Natural killer cell (primary cell): ENCODE data around the gene TTR. TPM values are rescaled to one million over a fixed set of nuclear protein-coding genes. Genes with fewer than 3 reads are reported as not detected.

Experiments
- ATAC-seq, 3 donors: fragments of 150-1000 bp in 2 of 3; fragments of 200-7000 bp in 1 of 3; cut with Tn5 transposase; 1 replicate in 1 of 3; 2 replicates in 2 of 3; pipeline ENCODE4 v1.10.0; 2021; ENCODE audit warnings: mild to moderate bottlenecking in 2 of 3, moderate library complexity in 2 of 3
- DNase-seq, 2 donors: peaks; one replicate each; pipeline versions ENCODE4 v3.0.0 to v3.0.0-alpha.2; 2013 to 2021; ENCODE audit warnings: mixed read lengths in 1 of 2
- H3K27ac ChIP-seq: one replicate; pipeline ENCODE4 v1.5.1; 2013; ENCODE audit warnings: mild to moderate bottlenecking, low read length
- H3K27me3 ChIP-seq: one replicate; pipeline ENCODE4 v1.6.1; 2013; ENCODE audit warnings: low read length; ENCODE audit not compliant: control insufficient read depth, insufficient read depth
- H3K36me3 ChIP-seq: one replicate; pipeline ENCODE4 v1.6.1; 2013; ENCODE audit warnings: low read length; ENCODE audit not compliant: control insufficient read depth, insufficient read depth
- H3K4me1 ChIP-seq: one replicate; pipeline ENCODE4 v1.6.1; 2013; ENCODE audit warnings: low read length; ENCODE audit not compliant: control insufficient read depth, insufficient read depth
- H3K4me3 ChIP-seq: one replicate; pipeline ENCODE4 v1.5.1; 2013; ENCODE audit warnings: low read length
- H3K9me3 ChIP-seq: one replicate; pipeline ENCODE4 v1.6.1; 2013; ENCODE audit warnings: low read length; ENCODE audit not compliant: control insufficient read depth, insufficient read depth
- H3K27ac Mint-ChIP-seq, 2 donors: one replicate each; pipeline ENCODE4 v1.8.0; 2022; ENCODE audit warnings: mild to moderate bottlenecking in 2 of 2, mixed read lengths in 2 of 2, moderate library complexity in 1 of 2
- H3K27me3 Mint-ChIP-seq, 2 donors: one replicate each; pipeline ENCODE4 v1.8.0; 2022; ENCODE audit warnings: low read depth in 2 of 2, mixed read lengths in 2 of 2
- H3K36me3 Mint-ChIP-seq: one replicate; pipeline ENCODE4 v1.8.0; 2022; ENCODE audit warnings: mixed read lengths
- H3K4me1 Mint-ChIP-seq, 2 donors: one replicate each; pipeline ENCODE4 v1.8.0; 2022; ENCODE audit warnings: mixed read lengths in 2 of 2
- H3K4me3 Mint-ChIP-seq: one replicate; pipeline ENCODE4 v1.8.0; 2022; ENCODE audit warnings: mild to moderate bottlenecking, moderate library complexity, mixed read lengths
- H3K9me3 Mint-ChIP-seq, 2 donors: one replicate each; pipeline ENCODE4 v1.8.0; 2022; ENCODE audit warnings: mixed read lengths in 2 of 2
- WGBS: methylation state at CpG from one replicate; pipeline ENCODE4 v1.1.7; 2013; ENCODE audit warnings: missing lambda C conversion rate; ENCODE audit not compliant: insufficient coverage; 5-methylcytosine and 5-hydroxymethylcytosine counted together
- intact Hi-C: fragments of 100-400 bp; cut with micrococcal nuclease; formaldehyde crosslinking; loops from one replicate; pipeline ENCODE4 v1.14.2; 2022
- total RNA-seq, 4 donors: library from RNA; stranded (reverse); fragments of 120-200 nt in 1 of 4; gene quantifications; one replicate each; pipeline versions ENCODE4 v1.2.3 to v1.2.4, GENCODE V29; 2013 to 2022
- TF ChIP-seq, protein P1 (sequence below): fragments of 200-600 bp; IDR thresholded peaks from one replicate; pipeline ENCODE4 v1.8.0; 2022; ENCODE audit warnings: antibody characterized with exemption

TTR gene
- total RNA-seq, 3 donors from 2014 or later (not counting 1 experiment from before 2014, with no cell fraction given): not detected

DNA sequence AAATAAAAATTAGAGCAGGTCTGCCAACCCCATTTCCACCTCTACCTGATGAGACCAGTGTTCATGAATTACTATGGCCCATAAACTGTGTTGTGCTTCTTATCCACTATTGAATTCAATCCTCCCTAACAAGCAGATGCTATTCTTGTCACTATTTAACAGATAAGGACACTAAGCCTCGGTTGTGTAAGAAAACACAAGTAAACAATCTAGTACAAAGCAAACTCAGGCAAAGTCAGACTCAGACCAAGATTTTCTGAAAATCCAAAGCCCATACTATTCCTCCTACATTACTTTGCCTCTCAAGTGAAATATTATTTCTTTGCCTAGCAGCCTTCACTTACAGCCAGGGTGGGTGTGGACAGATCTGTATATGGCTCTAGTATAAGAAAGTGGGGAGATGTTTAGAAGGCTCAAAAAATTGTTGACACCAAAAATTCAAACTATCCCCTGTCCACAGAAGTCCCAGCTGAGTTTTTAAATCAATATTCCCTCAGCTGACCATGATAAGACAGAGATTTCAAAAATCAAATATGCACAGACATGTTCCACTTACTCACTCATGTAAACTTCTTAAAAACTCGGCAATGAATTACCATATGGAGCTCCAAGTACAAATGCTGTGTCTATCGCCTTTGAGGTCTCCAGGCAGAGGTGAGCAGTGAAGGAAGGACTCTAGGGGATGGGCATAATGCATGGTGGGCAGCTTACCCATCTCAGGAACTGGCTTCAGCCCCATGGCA lies 16.0 kb upstream of the TTR start:
- H3K9me3 ChIP-seq: no peaks in the 10 kb centered on the region
- WGBS: 86% methylated on average over 3 of the region's 3 CpGs
- no peak for DNase-seq
- Mint-ChIP-seq H3K4me1 (no peaks in the 10 kb centered on the region), H3K27ac (no peak overlapping the region), H3K9me3 (no peaks in the 10 kb centered on the region), H3K36me3 (no peaks in the 10 kb centered on the region), H3K27me3 (peaks cover 0 to 8% of the 10 kb centered on the region in 2 donors), H3K4me3 (no peak overlapping the region)
- no peak for ATAC-seq
- no peaks in the 10 kb centered on the region for H3K4me1 ChIP-seq
- no peak overlapping the region for H3K27ac ChIP-seq
- no peaks in the 10 kb centered on the region for H3K36me3 ChIP-seq
- intact Hi-C loops: no loop called here
- no peaks in the 10 kb centered on the region for H3K27me3 ChIP-seq
- TF ChIP-seq, protein P1, sequence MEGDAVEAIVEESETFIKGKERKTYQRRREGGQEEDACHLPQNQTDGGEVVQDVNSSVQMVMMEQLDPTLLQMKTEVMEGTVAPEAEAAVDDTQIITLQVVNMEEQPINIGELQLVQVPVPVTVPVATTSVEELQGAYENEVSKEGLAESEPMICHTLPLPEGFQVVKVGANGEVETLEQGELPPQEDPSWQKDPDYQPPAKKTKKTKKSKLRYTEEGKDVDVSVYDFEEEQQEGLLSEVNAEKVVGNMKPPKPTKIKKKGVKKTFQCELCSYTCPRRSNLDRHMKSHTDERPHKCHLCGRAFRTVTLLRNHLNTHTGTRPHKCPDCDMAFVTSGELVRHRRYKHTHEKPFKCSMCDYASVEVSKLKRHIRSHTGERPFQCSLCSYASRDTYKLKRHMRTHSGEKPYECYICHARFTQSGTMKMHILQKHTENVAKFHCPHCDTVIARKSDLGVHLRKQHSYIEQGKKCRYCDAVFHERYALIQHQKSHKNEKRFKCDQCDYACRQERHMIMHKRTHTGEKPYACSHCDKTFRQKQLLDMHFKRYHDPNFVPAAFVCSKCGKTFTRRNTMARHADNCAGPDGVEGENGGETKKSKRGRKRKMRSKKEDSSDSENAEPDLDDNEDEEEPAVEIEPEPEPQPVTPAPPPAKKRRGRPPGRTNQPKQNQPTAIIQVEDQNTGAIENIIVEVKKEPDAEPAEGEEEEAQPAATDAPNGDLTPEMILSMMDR: no peak
- H3K4me3 ChIP-seq: no peak overlapping the region

DNA sequence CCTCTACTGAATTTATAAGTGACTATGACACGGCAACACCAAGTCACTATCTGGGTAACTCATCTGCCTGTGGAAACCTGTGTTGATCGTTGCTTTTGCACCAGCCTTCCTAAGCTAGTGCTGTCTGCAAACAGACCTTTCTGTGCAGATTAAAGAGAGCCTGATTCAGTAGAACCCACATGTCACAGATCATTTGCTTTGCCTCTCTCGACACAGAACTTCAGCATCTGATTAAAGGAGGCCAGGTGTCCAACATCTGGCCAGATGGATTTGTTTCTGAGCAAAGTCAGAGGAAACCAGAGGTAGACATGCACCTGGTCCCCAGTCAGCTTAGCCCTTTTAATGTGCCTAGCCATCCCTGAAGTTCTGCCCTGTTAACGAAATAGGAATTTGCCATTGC lies 15.0 kb upstream of the TTR start:
- 34% methylated on average over 4 of the region's 4 CpGs for WGBS
- Mint-ChIP-seq H3K36me3 (no peaks in the 10 kb centered on the region), H3K4me3 (no peak overlapping the region), H3K27me3 (peaks cover 0 to 8% of the 10 kb centered on the region in 2 donors), H3K9me3 (no peaks in the 10 kb centered on the region), H3K4me1 (no peaks in the 10 kb centered on the region), H3K27ac (no peak overlapping the region)
- no peaks in the 10 kb centered on the region for H3K9me3 ChIP-seq
- DNase-seq (no peak), ATAC-seq (no peak)
- no peak overlapping the region for H3K27ac ChIP-seq
- H3K27me3 ChIP-seq: no peaks in the 10 kb centered on the region
- no peaks in the 10 kb centered on the region for H3K36me3 ChIP-seq
- TF ChIP-seq, protein P1: no peak
- H3K4me1 ChIP-seq: no peaks in the 10 kb centered on the region
- H3K4me3 ChIP-seq: no peak overlapping the region
- intact Hi-C loops: no loop called here

DNA sequence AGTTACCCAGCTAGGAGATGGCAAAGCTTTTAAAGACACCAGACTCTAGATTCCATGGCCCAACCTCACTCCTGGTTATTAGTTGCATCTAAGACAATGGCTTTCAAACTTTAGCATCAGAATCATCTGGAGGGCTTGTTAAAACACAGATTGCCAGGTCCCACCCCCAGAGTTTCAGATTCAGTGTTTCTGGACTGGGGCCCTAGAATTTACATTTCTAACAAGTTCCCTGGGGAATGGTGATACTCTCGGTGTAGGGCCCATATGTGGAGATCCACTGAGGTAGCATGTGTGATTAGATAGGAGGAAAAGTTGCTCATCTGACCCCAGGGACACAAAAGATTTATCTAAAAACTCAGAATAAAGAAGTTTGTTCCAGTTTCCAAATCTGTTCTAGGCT lies 14.5 kb upstream of the TTR start:
- Histone ChIP-seq H3K4me3 (no peak overlapping the region), H3K27ac (no peak overlapping the region), H3K4me1 (no peaks in the 10 kb centered on the region), H3K36me3 (no peaks in the 10 kb centered on the region), H3K27me3 (no peaks in the 10 kb centered on the region), H3K9me3 (no peaks in the 10 kb centered on the region)
- intact Hi-C loops: no loop called here
- no peak overlapping the region for H3K27ac Mint-ChIP-seq
- H3K4me3 Mint-ChIP-seq: no peak overlapping the region
- WGBS: 38% methylated on average over 1 of the region's 1 CpG
- H3K27me3 Mint-ChIP-seq: peaks cover 0 to 4% of the 10 kb centered on the region in 2 donors
- ATAC-seq (no peak), DNase-seq (no peak)
- no peaks in the 10 kb centered on the region for H3K4me1 Mint-ChIP-seq
- H3K9me3 Mint-ChIP-seq: no peaks in the 10 kb centered on the region
- no peaks in the 10 kb centered on the region for H3K36me3 Mint-ChIP-seq
- TF ChIP-seq, protein P1: no peak

DNA sequence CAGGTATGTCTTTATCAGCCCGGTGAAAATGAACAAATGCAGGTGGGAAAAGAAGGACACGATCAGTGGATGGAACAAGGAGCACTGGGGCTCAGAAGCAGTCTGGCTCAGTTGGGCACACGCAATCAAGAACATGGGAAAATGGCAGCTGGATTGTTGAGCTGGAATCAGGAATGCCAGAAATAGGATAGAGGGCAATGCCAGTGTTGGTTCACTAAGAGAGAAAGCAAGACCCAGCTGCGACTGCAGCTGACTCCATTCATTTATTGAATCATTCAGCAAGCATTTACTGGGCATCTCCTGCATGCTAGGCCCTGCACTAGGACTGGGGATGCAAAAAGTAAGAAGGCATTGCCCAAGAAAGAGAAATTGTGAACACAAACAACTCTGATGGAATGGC lies 13.6 kb upstream of the TTR start:
- Histone ChIP-seq H3K4me3 (no peak overlapping the region), H3K4me1 (no peaks in the 10 kb centered on the region), H3K36me3 (no peaks in the 10 kb centered on the region), H3K27ac (no peak overlapping the region), H3K27me3 (no peaks in the 10 kb centered on the region), H3K9me3 (no peaks in the 10 kb centered on the region)
- Mint-ChIP-seq H3K9me3 (no peaks in the 10 kb centered on the region), H3K27ac (no peak overlapping the region), H3K4me1 (no peaks in the 10 kb centered on the region), H3K27me3 (peaks cover 0 to under 1% of the 10 kb centered on the region in 2 donors), H3K36me3 (no peaks in the 10 kb centered on the region), H3K4me3 (no peak overlapping the region)
- ATAC-seq (no peak), DNase-seq (no peak)
- TF ChIP-seq, protein P1: no peak
- 93% methylated on average over 4 of the region's 4 CpGs for WGBS
- intact Hi-C loops: no loop called here
